ENCODE data around the gene ATG7.

ATG7 gene

DNA sequence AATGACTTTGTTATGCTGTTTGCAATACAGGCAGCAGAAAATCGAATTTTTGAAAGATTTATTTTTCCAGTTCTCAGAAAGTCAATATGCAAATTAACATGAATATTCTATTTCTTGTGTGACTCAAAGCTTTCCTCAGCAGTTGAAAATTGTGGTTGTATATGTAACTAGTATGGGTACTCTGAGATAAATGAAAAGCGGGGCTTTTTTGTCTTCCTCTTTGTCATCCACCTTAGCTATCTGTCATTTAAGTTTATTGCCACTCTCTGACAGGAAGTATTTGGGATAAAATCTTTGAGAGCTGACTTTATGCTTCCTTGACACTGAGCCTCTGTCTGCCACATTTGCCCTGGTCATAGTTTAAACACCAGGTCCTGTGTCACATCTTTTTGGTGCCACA is 91.5 kb downstream of the ATG7 start:
- TF ChIP-seq, protein P1, sequence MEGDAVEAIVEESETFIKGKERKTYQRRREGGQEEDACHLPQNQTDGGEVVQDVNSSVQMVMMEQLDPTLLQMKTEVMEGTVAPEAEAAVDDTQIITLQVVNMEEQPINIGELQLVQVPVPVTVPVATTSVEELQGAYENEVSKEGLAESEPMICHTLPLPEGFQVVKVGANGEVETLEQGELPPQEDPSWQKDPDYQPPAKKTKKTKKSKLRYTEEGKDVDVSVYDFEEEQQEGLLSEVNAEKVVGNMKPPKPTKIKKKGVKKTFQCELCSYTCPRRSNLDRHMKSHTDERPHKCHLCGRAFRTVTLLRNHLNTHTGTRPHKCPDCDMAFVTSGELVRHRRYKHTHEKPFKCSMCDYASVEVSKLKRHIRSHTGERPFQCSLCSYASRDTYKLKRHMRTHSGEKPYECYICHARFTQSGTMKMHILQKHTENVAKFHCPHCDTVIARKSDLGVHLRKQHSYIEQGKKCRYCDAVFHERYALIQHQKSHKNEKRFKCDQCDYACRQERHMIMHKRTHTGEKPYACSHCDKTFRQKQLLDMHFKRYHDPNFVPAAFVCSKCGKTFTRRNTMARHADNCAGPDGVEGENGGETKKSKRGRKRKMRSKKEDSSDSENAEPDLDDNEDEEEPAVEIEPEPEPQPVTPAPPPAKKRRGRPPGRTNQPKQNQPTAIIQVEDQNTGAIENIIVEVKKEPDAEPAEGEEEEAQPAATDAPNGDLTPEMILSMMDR (IDR thresholded peaks at IDR 0.05; ENCODE audit: borderline replicate concordance, extremely low read depth, low read length, poor library complexity, severe bottlenecking): no peak
- TF ChIP-seq EZH2 (IDR thresholded peaks at IDR 0.05; ENCODE audit: borderline replicate concordance, low read depth, low read length, severe bottlenecking): no peak
- peaks cover 45% of the 10 kb centered on the region for H3K36me3 ChIP-seq (ENCODE audit: insufficient read depth, low read length)
- no peak overlapping the region for H2AFZ ChIP-seq (ENCODE audit: low read depth, low read length)
- H3K9me3 ChIP-seq (ENCODE audit: insufficient read depth, low read length, severe bottlenecking): no peaks in the 10 kb centered on the region
- H3K27me3 ChIP-seq (ENCODE audit: insufficient read depth, low read length, poor library complexity): no peaks in the 10 kb centered on the region
- no peak overlapping the region for H3K4me3 ChIP-seq (ENCODE audit: low read depth in 1 of 2, low read length in 2 of 2)
- H3K27ac ChIP-seq (ENCODE audit: low read length): no peak overlapping the region
- no peaks in the 10 kb centered on the region for H4K20me1 ChIP-seq (ENCODE audit: insufficient read depth, low read length)
- no peak for DNase-seq
- ATAC-seq (ENCODE audit: insufficient read depth, low read depth): no peak
- H3K4me2 ChIP-seq (ENCODE audit: insufficient read depth, low read length): no peak overlapping the region
- H3K9ac ChIP-seq (ENCODE audit: low read depth, low read length): no peak overlapping the region
- H3K79me2 ChIP-seq (ENCODE audit: insufficient read depth, low read length): no peaks in the 10 kb centered on the region
- H3K4me1 ChIP-seq (ENCODE audit: insufficient read depth, low read length): no peaks in the 10 kb centered on the region

DNA sequence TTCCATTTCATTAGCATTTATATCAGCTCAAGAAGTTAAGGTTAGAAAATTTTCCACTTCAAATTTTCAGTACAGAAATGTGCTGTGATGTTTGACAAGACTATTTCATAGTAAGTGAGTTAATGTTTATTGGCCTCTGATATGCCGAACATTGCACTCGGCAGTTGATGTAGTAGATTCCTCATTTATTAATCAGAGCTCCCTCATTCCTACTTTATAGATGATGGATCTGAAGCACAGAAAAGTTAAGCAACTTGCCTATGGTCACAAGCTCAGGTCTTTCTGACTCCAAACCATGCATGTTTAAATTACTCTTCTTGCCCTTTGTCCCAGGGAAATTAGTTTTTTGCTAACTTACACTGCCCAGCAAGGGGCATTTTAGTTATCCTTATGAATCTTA is 92.0 kb downstream of the ATG7 start:
- Histone ChIP-seq H3K4me3 (ENCODE audit: low read depth in 1 of 2, low read length in 2 of 2) (no peak overlapping the region), H3K36me3 (ENCODE audit: insufficient read depth, low read length) (peaks cover 44% of the 10 kb centered on the region), H3K9me3 (ENCODE audit: insufficient read depth, low read length, severe bottlenecking) (no peaks in the 10 kb centered on the region), H3K27me3 (ENCODE audit: insufficient read depth, low read length, poor library complexity) (no peaks in the 10 kb centered on the region), H3K4me1 (ENCODE audit: insufficient read depth, low read length) (no peaks in the 10 kb centered on the region), H2AFZ (ENCODE audit: low read depth, low read length) (no peak overlapping the region), H3K9ac (ENCODE audit: low read depth, low read length) (no peak overlapping the region), H3K27ac (ENCODE audit: low read length) (no peak overlapping the region), H3K79me2 (ENCODE audit: insufficient read depth, low read length) (no peaks in the 10 kb centered on the region), H3K4me2 (ENCODE audit: insufficient read depth, low read length) (no peak overlapping the region), H4K20me1 (ENCODE audit: insufficient read depth, low read length) (no peaks in the 10 kb centered on the region)
- no peak for TF ChIP-seq EZH2 (IDR thresholded peaks at IDR 0.05; ENCODE audit: borderline replicate concordance, low read depth, low read length, severe bottlenecking)
- TF ChIP-seq, protein P1 (IDR thresholded peaks at IDR 0.05; ENCODE audit: borderline replicate concordance, extremely low read depth, low read length, poor library complexity, severe bottlenecking): no peak
- DNase-seq (no peak), ATAC-seq (ENCODE audit: insufficient read depth, low read depth) (no peak)

DNA sequence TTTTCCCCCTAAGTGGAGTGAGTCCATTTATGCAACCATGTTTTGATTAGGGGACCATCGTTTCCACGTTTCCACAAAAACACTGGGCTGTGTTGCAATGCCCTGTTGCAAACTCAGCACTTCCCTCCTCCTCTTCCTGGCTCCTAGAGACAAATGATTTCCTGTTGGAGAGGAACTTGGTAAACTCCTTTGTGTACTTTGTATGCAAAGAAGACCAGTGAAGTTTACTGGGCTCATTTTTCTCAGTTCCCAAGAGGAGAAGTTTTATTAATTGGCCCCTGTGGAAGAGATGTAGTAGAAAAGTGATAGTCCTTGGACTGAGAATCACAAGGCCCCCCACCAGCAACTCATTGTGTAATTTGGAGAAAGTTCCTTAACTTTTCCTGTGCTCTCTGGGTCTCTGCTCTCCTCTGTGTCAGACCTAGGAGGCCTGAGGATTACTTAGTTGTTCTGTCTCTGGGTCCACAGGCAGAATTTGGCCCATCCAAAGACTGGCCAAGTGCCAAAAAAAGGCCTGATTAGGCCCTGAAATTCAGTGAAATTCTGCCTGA is 95.0 kb downstream of the ATG7 start:
- no peak overlapping the region for H2AFZ ChIP-seq (ENCODE audit: low read depth, low read length)
- no peaks in the 10 kb centered on the region for H3K79me2 ChIP-seq (ENCODE audit: insufficient read depth, low read length)
- no peaks in the 10 kb centered on the region for H3K9me3 ChIP-seq (ENCODE audit: insufficient read depth, low read length, severe bottlenecking)
- TF ChIP-seq EZH2 (IDR thresholded peaks at IDR 0.05; ENCODE audit: borderline replicate concordance, low read depth, low read length, severe bottlenecking): no peak
- TF ChIP-seq, protein P1 (IDR thresholded peaks at IDR 0.05; ENCODE audit: borderline replicate concordance, extremely low read depth, low read length, poor library complexity, severe bottlenecking): no peak
- no peak overlapping the region for H3K27ac ChIP-seq (ENCODE audit: low read length)
- no peak overlapping the region for H3K9ac ChIP-seq (ENCODE audit: low read depth, low read length)
- no peak for ATAC-seq (ENCODE audit: insufficient read depth, low read depth)
- no peak for DNase-seq
- H3K4me1 ChIP-seq (ENCODE audit: insufficient read depth, low read length): no peaks in the 10 kb centered on the region
- H3K4me2 ChIP-seq (ENCODE audit: insufficient read depth, low read length): no peak overlapping the region
- no peak overlapping the region for H3K4me3 ChIP-seq (ENCODE audit: low read depth in 1 of 2, low read length in 2 of 2)
- H3K36me3 ChIP-seq (ENCODE audit: insufficient read depth, low read length): peaks cover 30% of the 10 kb centered on the region
- no peaks in the 10 kb centered on the region for H3K27me3 ChIP-seq (ENCODE audit: insufficient read depth, low read length, poor library complexity)
- no peaks in the 10 kb centered on the region for H4K20me1 ChIP-seq (ENCODE audit: insufficient read depth, low read length)

DNA sequence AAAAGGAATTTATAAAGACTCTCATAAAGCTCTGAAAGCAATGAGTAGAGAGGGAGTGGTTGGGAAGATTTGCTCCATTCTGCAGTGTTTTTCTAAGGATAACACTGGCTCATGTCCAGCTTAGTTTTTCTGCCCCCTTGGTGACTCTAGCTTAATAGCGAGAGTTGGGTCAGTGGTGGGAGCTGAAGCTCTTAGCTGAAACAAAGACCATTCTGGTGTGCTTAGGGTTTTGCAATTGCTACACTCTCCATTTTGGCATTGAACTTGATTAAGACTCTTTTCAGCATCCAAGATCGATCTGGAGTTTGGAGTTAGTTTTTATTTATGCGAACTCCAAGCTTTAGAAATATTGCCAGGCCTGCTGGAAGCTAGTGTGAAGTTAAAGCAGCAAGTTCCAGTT is 98.0 kb downstream of the ATG7 start:
- H3K4me1 ChIP-seq (ENCODE audit: insufficient read depth, low read length): no peaks in the 10 kb centered on the region
- peaks cover 4% of the 10 kb centered on the region for H3K36me3 ChIP-seq (ENCODE audit: insufficient read depth, low read length)
- H3K9me3 ChIP-seq (ENCODE audit: insufficient read depth, low read length, severe bottlenecking): no peaks in the 10 kb centered on the region
- H4K20me1 ChIP-seq (ENCODE audit: insufficient read depth, low read length): no peaks in the 10 kb centered on the region
- H3K79me2 ChIP-seq (ENCODE audit: insufficient read depth, low read length): no peaks in the 10 kb centered on the region
- no peak overlapping the region for H3K4me2 ChIP-seq (ENCODE audit: insufficient read depth, low read length)
- no peak for TF ChIP-seq EZH2 (IDR thresholded peaks at IDR 0.05; ENCODE audit: borderline replicate concordance, low read depth, low read length, severe bottlenecking)
- TF ChIP-seq, protein P1 (IDR thresholded peaks at IDR 0.05; ENCODE audit: borderline replicate concordance, extremely low read depth, low read length, poor library complexity, severe bottlenecking): no peak
- H3K27me3 ChIP-seq (ENCODE audit: insufficient read depth, low read length, poor library complexity): no peaks in the 10 kb centered on the region
- H2AFZ ChIP-seq (ENCODE audit: low read depth, low read length): no peak overlapping the region
- H3K9ac ChIP-seq (ENCODE audit: low read depth, low read length): no peak overlapping the region
- H3K4me3 ChIP-seq (ENCODE audit: low read depth in 1 of 2, low read length in 2 of 2): no peak overlapping the region
- no peak for DNase-seq
- no peak for ATAC-seq (ENCODE audit: insufficient read depth, low read depth)
- H3K27ac ChIP-seq (ENCODE audit: low read length): no peak overlapping the region
